HTERT RPE-1 (cell line): ENCODE data around the gene MAB21L3.
"Not testable (repeated sequence)": the region's sequence is repeated elsewhere in the genome, so short reads cannot be mapped to it uniquely, and the experiment has no call there.

ENCODE experiments used
- in situ Hi-C: fragments of 300-500 bp; cut with MboI; formaldehyde crosslinking; loops from 4 replicates; pipeline ENCODE4 v1.14.3; 2020; ENCODE audit warnings: low sequenced_read_pairs

MAB21L3 gene

DNA sequence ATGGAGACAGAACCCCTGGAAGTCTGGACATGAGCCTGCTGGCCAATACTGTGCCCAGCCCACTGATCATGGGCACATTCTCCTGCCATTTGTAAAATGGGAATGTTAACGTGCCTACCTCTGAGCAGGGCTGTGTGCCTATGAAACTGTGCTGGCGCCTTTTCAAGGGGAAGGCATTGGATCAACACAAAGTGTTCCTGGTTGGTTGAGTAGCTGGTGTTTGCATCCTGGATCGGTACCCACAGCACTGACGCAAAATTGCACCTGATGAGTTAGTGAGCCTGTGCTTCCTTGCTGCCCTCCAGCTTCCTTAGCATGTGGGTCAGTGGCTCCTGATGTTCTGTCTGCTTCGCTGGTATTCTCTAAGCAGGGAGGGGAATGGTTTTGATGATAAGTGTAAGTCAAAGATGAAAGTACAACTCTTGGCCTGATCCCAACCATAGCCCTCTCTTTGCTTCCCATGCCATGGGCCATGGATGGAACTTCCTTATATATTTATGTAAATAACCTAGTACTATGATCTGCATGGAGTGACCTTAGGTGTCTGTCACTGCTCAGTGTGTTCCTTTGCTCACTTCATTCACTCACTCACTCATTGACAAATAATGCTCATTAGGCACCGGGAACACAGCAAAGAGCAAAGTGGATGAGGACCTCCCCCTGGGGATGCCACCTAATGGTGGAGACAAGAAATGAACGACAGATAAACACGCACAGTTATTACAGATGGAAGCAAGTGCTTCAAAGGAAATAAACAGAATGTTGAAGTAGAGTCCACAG is 22.7 kb downstream of the MAB21L3 start:
- in situ Hi-C loops: no loop called here

DNA sequence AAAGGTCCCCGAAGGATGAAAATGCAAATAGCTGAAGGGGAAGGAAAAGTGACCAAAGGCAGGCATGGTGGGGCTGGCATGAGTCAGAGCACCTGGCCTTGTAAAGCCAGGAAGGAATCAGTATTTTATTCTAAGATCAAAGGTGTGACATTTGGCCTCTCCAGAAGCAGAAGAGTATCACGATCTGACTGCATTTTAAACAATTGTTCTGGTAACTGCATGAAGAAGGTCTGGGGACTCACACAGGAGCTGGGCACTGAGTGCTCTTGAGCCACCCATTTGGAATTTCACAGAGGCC is 23.2 kb downstream of the MAB21L3 start:
- in situ Hi-C loops: no loop called here

DNA sequence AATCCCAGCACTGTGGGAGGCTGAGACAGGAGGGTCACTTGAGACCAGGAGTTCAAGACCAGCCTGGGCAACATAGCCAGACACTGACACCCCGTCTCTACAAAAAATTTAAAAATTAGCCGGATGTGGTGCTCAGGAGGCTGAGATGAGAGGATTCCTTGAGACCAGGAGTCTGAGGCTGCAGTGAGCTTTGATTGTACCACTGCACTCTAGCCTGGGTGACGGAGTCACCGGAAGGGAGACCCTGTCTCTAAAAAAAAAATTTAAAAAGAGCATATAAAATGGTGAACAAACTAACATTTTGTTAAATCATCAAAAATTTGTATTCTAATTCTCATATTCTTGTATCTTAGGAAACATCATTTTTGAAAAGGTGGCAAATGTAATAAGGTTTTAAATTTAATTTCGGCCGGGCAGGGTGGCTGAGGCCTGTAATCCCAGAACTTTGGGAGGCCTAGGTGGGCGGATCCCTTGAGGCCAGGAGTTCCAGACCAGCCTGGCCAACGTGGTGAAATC is 27.1 kb downstream of the MAB21L3 start:
- in situ Hi-C loops: no loop called here

DNA sequence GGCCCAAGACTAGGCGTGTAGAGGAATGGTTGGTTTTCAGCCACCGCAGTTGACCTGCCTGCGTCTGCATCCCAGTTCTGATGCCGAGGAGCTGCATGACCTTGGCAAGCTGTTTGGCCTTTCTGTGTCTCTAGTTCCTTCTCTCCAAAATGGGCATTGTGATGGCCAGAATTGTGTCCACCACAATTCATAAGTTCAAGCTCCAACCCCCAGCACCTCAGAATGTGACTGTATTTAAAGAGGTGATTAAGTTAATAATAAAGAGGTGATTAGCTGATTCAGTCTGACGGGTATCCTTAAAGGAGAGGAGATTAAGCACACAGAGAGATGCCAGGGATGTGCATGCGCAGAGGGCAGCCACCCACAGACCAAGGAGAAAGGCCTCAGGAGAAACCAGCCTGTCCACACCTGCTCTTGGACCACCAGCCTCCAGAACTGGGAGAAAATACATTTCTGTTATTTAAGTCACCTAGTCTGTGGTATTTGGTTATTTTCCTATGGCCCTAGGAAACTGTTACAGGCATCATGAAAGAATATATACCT is 28.5 kb downstream of the MAB21L3 start:
- in situ Hi-C loops: no loop called here

DNA sequence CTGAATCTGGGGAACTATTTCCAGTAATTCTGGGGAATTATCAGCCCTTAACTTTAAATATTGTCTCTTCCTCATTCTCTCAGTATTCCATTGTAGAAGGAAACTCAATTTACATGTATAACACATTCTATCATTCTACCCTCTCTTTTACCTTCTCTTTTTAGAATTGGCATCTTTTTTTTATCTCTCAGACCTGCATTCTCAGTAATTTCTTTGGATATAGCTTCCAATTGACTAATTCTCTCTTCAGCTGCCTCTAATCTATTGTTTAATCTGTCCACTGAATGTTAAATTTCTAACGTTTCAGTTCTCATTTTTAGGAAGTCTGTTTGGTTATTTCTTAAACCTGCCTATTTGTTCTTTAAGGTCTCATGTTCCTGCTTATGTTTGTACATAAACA is 33.0 kb downstream of the MAB21L3 start:
- in situ Hi-C loops: no loop called here

DNA sequence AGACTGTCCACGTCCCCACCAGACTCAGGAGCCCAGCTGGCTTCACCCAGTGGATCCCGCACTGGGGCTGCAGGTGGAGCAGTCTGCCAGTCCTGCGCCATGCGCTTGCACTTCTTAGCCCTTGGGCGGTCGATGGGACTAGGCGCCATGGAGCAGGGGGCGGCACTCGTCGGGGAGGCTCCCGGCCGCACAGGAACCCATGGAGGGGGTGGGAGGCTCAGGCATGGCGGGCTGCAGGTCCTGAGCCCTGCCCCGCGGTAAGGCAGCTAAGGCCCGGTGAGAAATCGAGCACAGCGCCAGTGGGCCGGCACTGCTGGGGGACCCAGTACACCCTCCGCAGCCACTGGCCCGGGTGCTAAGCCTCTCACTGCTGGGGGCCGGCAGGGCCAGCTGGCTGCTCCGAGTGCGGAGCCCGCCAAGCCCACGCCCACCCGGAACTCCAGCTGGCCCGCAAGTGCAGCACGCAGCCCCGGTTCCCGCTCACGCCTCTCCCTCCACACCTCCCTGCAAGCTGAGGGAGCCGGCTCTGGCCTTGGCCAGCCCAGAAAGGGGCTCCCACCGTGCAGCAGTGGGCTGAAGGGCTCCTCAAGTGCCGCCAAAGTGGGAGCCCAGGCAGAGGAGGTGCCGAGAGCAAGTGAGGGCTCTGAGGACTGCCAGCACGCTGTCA is 35.4 kb downstream of the MAB21L3 start:
- in situ Hi-C loops: not testable (repeated sequence)

DNA sequence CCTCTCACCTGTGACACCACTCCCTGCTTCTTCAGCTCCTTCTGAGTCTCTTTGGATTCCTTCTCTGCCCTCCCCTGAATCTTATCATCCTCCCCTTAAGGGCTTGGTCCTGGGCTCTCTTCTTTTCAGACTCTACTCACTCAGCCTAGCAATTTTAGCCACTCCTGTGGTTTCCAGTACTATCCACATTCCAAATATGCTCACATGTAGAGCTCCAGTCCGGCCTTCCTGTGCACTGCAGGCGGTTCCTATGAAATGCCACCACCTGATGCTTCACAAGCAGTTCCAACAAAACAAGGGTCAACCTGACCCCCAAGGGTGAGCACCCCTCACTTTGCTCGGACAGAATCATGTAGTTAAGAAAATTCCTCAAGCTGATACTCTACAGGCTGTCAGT is 35.9 kb downstream of the MAB21L3 start:
- in situ Hi-C loops: no loop called here

DNA sequence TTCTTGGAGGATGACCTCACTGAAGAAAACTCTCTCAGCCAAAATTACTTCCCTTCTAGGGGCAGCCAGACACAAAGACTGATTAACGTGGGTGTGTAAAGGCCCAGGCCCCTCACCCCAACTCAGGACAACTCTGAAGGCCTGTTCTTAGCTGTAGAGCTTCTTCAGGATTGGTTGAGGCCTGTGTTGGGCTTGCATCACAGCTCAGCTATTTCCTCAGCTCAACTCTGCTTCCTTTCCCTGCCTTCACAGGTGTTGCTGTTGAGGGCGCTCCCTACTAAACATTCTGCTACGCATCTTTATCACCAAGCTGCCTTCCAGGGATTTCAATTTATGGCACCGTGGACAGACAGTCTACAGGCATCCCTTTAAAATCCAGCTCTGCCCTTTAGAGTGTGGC is 36.8 kb downstream of the MAB21L3 start:
- in situ Hi-C loops: no loop called here

DNA sequence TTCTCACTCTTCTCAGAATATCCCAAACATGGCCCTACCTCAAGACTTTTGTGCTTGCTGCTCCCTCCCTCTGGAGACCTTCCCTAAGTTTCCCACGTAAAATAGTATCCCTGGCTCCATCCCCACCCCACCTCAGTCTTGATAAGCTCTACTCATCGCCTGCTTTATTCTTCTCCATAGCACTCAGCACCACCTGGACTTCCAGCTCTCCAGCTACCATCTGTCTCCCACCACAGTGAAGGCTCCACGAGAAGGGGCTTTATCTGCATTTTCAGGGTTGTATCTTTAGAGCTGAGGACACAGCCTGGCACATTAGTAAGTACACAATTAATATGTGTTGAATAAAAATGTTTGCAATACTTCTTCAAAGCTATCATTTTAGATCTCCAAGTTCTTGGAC is 37.8 kb downstream of the MAB21L3 start:
- in situ Hi-C loops: no loop called here

DNA sequence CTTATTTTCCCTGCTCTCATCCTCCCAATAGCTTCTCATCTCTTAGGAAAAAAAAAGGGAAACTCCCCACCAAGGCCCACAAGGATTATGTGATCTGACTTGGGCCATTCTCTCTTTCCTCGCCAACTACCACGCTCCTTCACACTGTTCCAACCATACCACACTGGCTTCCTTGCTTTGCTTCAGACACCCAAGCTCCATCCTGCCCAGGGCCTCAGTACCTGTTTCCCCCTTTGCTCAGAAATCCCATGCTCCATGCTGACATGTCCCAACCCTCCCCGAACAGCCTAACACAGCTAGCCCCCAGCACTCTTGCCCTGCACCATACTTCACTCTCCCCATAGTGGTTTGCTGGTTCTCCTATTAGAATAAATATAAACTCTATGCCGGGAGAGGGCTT is 39.2 kb downstream of the MAB21L3 start:
- in situ Hi-C loops: no loop called here

DNA sequence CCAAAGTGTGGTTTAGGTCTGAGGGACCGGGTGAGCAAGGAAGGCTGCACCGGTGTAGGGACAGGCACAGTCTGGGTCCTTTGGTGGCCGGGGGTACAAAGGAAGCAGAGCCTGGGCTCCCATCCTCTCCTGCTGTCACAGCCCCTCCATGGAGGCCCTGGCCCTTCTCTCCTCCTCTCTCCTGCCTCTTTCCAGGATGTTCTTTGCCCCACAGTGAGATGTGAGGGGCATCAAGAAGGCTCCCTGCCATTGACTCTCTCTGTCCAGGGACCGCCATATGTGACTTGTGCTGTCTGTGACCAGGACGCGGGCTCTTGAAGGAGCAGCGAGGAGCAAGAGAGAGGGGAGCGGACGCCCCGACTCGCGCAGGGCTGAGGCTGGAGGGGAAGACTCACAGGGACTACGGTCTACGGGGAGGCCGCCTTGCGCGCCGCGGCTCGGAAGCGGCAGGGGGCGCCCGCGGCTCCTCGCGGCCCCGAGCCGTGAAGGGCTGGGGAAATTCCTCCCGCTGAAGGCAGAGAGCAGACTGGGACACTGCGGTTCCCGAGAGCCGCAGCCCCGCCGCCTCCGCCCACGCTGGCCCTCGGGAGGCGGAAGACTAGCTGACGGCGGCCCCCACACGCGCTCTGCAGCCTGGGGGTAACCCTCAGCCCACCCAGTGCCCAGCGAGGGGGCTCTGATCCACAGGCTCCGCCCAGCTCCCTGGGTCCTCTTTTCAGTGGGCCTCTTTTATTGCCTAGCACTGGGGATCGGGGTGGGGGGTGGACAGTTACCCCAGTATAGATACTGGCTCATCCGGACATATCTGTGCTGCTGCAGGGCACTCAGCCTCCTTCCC is 40.8 kb downstream of the MAB21L3 start:
- in situ Hi-C loops: no loop called here

DNA sequence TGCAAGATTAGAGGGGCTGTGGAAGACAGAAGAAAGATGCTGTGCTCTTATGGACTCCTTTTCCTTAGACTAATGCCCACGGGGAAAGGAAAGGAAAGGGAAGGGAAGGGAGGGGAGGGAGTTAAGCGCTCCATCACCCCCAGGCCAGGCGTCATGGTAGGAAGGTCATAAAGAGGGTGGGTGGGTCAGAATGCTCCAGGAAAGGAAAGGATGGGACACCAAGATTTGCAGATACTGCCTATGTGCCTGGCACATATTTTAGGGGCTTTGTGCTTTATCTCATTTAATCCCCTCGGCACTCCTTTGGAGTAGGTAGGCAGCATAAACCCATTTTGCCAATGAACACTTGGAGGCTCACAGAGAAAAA is 41.4 kb downstream of the MAB21L3 start:
- in situ Hi-C loops: no loop called here

DNA sequence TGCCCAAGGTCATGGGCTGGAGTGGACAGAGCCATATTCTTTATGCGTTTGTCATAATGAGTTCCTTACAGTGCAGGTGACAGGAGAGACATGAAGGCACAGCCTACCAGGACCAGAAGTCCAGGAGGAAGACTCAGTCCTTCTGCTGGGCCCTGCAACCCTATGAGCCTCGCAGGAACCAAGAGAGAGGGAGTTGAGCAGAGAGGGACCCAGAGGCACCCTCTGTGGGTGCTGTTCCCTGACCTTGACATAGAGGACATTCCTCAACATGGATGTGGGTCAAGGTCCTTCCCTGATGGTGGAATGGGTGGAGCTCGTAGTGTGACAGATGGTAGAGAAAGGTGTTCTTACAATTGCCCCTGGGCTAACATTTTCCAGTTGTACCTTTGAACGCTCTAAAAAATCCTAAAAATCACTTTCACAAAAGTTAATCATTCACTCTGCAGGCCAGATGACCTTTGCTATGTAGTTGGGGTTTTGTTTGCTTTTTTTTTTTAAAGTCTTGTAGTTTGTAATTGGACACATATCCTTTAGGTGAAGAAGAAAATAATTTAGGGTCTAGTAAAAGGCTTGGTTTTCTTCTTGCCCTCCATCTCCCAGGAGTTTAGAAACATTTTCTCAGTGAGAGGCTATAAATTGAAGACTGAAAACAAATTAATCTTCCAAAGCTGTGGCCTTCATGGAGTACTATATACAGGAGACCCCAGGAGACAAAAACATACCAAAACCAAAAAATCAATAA is 41.9 kb downstream of the MAB21L3 start:
- in situ Hi-C loops: no loop called here

DNA sequence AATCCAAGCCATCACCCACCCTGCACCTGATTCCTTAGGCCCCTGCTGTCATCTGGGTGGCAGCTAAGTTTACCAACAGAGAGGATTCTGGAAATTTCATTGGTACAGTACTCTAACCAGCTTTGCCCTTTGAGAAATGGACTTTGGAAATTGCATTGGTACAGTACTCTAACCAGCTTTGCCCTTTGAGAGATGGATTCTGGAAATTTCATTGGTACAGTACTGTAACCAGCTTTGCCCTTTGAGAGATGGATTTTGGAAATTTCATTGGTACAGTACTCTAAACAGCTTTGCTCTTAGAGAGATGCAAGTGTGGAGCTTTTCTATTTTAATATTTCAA is 42.5 kb downstream of the MAB21L3 start:
- in situ Hi-C loops: no loop called here

DNA sequence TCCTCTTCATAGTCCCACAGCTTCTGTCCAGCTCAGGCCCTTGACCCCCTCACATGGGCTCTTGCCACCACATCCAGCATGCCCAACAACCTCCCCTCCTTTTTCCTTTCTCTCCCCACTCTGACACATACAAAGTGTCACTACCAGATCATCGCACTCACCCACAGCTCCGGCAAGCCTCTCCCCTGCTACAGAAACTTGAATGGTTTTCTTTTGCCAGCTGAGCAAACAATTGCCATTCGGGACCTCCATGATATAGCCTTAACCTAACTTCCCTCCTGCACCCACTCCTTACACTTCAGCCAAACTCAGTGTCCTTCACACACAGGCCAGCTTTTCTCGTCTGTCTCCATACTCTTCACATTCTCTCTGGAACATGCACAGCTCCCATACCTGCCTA is 43.3 kb downstream of the MAB21L3 start:
- in situ Hi-C loops: no loop called here

DNA sequence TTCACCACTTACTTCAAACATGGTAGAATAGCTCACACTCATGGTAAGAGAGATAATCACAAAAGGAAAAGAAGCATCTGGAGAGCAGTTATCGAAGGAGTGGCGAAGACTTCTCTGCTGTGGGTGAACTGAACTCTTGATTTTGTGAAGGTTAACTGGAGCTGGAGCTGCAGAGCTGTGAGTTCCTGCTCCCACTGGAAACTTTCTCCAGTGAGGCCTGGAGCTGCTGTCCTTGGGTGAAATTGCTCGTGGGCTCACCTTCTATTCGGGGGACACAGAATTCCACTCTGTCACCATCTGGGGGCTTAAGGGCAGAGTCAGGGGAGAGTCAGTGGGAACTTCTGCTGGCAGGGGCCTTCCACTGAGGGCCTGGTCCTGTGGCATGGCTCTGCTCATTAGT is 45.9 kb downstream of the MAB21L3 start:
- in situ Hi-C loops: no loop called here

DNA sequence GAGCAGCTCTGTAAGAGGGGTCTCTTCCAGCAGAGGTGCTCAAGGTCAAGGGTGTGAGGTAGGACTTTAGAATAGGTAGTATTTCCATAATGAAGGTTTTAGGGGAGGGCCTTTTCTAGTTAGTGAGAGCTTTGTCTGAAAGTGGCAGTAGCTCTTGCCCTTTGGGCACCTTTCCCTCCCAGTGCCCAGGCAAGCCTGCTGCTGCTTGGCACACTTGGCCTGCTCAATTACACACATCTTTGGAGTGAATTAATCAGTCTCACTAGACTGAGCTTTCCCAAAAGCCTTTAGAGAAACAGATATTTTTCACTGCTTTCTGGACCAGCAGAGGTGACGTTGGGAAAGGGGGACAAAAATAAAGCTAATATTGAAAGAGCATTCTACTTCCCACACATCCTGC is 48.0 kb downstream of the MAB21L3 start:
- in situ Hi-C loops: no loop called here

DNA sequence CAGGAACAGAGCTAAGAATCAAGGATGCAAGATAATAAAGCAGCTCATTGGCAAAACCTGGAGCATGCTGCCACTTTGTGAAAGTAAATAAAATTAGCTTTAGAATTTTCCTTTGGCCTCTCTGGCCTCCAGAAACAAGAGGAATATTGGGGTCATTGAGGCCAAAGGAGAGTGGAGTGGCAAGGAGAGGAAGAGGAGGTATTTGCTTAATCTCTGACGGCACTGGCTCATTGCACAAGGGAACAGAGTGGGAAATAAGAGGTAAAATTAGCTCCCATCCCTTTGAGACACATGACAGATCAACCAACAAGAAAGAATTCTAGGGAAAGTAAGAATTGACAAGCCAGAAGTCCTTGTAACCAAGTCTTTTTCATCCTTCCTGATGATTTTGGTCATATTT is 48.4 kb downstream of the MAB21L3 start:
- in situ Hi-C loops: no loop called here

DNA sequence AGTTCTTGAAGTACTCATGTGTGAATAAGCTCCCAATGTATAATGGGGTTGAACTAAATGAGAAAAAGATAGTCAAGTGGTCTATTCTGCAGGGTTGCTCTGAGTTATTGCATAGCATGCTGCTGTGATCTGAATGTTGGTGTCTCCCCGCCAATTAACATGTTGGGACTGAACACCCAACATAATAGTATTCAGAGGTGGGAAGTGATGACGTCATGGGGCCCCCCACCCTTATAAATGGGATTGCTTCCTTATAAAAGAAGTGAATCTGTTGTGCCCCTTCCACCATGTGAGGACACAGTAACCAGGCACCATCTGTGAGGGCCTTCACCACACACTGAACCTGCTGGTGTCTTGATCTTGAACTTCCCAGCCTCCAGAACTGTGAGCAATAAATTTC is 50.2 kb downstream of the MAB21L3 start:
- in situ Hi-C loops: no loop called here

DNA sequence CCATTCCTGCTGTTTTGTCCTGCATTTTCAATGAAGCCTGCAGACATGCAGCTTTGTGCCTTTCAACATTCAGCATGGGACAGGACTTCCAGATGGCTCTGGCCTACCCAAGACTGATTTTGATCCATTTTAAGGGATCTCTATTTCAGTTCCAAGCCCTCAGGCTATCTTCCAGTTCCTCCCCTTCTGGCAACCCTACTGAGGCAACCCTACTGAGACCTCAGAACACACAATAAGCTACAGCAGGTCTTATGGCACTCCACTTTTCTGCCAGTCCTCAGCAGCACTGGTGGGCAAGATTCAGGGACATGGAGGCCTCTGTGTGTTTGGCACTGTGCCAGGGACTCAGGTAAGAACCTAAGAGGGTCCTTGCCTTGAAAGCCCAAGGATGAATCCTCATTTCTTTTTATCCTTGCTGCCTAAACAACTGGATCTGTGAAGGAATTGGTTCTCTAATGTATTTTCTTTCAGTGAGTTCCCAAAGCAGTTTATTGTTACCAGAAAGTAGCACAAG is 50.7 kb downstream of the MAB21L3 start:
- in situ Hi-C loops: no loop called here

DNA sequence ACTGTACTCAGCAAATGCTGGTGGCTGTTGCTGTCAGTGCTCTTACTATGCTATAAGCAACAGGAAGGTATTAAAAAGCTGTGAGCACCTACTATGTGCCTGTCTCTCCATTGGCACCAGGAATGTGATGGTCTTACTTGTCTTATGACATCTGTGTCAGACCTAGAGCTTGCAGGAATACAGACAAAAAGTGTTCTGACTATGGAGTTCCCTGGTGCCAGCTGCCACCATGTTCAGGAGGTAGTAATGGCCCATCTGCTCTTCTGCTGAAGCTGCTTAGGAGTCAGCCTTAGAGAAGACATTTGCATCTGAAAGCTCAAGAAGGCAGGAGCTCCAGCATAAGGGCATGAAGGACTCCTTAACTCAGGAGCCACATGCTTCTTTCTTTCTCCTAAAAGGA is 52.3 kb downstream of the MAB21L3 start:
- in situ Hi-C loops: no loop called here
